Activated CD4-positive, alpha-beta T cell treated with anti-CD3 and anti-CD28 coated beads, Interleukin-2, amount 10 ng/mL, durations not matched to agents 24 days and 14 days (primary cell): ENCODE data around the gene MYL10. TPM values are rescaled to one million over a fixed set of nuclear protein-coding genes. Genes with fewer than 3 reads are reported as not detected.
"Not testable (repeated sequence)": the region's sequence is repeated elsewhere in the genome, so short reads cannot be mapped to it uniquely, and the experiment has no call there.

Experiments used
- DNase-seq: peaks from one replicate; pipeline ENCODE4 v3.0.0; 2022
- H3K27ac Mint-ChIP-seq: one replicate; pipeline ENCODE4 v1.8.0; 2022; ENCODE audit warnings: mild to moderate bottlenecking, mixed read lengths
- H3K27me3 Mint-ChIP-seq: one replicate; pipeline ENCODE4 v1.8.0; 2022; ENCODE audit warnings: mixed read lengths
- H3K36me3 Mint-ChIP-seq: one replicate; pipeline ENCODE4 v1.8.0; 2022; ENCODE audit warnings: low read depth, mild to moderate bottlenecking, mixed read lengths
- H3K4me1 Mint-ChIP-seq: one replicate; pipeline ENCODE4 v1.8.0; 2021; ENCODE audit warnings: mixed read lengths
- H3K4me3 Mint-ChIP-seq: one replicate; pipeline ENCODE4 v1.8.0; 2022; ENCODE audit warnings: mild to moderate bottlenecking, moderate library complexity, mixed read lengths
- H3K9me3 Mint-ChIP-seq: one replicate; pipeline ENCODE4 v1.8.0; 2021; ENCODE audit warnings: mixed read lengths
- intact Hi-C: fragments of 100-400 bp; cut with micrococcal nuclease; formaldehyde crosslinking; loops from one replicate; pipeline ENCODE4 v1.15.1; 2023
- total RNA-seq: library from RNA; stranded (reverse); gene quantifications from 2 replicates; pipeline ENCODE4 v1.2.3, GENCODE V29; 2022

The MYL10 gene
- total RNA-seq, 1 donor from 2014 or later: not detected

DNA sequence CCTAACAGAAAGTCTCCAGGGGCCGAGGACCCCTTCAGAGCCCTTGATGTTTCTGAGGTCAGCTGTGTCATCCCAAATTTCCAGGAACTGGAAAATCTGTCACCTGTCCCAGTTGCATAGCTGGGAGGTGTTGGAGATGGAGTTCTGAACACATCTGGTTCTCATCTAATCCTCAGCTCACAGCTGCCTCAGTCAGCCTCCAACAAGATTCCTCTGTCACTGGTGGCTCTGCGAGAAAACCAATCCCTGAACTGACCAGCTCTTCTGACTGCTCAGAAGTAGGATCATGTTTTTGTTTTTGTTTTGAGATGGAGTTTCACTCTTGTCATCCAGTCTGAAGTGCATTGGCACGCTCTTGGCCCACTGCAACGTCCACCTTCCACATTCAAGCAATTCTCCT, 37.6 kb upstream of the MYL10 start:
- H3K4me3 Mint-ChIP-seq: no peak overlapping the region

DNA sequence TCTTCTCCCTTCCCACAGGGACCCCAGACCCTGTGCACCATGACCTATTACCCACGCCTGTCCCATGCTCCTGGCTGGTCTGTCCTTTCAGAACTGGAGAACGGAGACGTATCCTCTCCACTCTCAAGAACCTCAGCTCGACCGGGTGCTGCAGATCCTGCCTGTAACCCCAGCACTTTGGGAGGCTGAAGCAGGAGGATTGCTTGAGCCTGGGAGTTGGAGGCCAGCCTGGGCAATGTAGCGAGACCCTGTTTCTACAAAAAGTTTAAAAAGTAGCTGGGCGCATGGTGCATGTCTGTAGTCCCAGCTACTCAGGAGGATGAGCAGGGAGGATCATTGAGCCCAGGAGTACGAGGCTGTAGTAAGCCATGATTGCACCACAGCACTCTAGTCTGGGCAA, 37.2 kb upstream of the MYL10 start:
- H3K9me3 Mint-ChIP-seq: peaks cover 7% of the 10 kb centered on the region
- H3K4me1 Mint-ChIP-seq: no peaks in the 10 kb centered on the region
- DNase-seq: no peak
- no peak overlapping the region for H3K27ac Mint-ChIP-seq
- intact Hi-C loops: no loop called here
- H3K4me3 Mint-ChIP-seq: no peak overlapping the region
- H3K36me3 Mint-ChIP-seq: no peaks in the 10 kb centered on the region
- no peaks in the 10 kb centered on the region for H3K27me3 Mint-ChIP-seq

More for the DNA sequence above, 37.6 kb upstream of the MYL10 start:
- intact Hi-C loops: no loop called here
- no peaks in the 10 kb centered on the region for H3K27me3 Mint-ChIP-seq
- peaks cover 7% of the 10 kb centered on the region for H3K9me3 Mint-ChIP-seq
- DNase-seq: no peak
- H3K27ac Mint-ChIP-seq: no peak overlapping the region
- no peaks in the 10 kb centered on the region for H3K4me1 Mint-ChIP-seq
- H3K36me3 Mint-ChIP-seq: no peaks in the 10 kb centered on the region

DNA sequence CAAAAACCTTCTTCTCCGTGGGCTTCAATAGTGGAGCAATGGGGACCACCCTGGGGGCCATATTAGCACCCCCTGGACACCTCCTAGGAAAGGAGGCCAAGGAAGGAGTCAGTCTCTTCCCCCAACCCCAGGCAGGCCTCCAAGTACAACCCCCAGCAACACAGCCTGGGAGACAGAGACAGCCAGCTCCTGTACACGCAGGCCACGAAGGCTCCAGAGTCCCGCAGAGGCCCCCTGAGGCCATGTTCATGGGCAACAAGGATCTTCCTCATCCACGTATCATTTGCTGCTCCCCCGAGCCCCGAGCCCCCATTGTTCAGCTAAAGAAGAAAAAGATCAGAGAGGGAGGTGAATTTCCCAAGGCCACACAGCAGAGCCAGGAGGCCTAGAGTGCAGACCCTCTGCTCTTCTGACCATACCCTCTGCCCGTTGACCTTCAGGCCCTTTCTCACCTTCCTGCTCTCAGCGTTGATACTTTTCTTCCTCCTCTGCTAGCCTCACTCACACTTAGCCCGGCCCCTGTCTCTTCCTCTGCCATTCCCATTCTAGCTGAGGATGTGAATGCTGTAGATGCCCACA, 35.9 kb upstream of the MYL10 start:
- no peak overlapping the region for H3K27ac Mint-ChIP-seq
- H3K36me3 Mint-ChIP-seq: no peaks in the 10 kb centered on the region
- no peaks in the 10 kb centered on the region for H3K4me1 Mint-ChIP-seq
- intact Hi-C loops: no loop called here
- no peak for DNase-seq
- peaks cover 7% of the 10 kb centered on the region for H3K9me3 Mint-ChIP-seq
- no peak overlapping the region for H3K4me3 Mint-ChIP-seq
- no peaks in the 10 kb centered on the region for H3K27me3 Mint-ChIP-seq

DNA sequence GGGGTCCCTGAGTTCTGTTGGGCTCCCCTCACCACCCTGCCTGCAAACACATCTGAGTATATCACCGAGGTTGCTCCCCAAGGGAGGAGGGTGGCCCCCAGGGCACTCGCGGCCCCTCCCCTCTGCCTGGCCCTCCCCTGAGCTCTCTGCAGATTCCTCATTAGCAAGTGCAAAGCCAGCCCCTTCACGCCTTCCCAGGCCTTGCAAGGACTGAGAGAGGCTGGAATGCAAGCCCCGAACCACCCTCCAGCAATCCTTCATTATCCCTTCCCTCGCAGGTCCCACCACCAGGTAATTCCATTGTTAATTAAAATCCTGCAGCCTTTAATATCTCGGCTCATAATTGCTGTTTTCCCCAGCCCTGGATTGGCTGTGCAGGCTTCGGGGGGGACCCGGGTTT, 35.3 kb upstream of the MYL10 start:
- Mint-ChIP-seq H3K9me3 (peaks cover 7% of the 10 kb centered on the region), H3K4me1 (no peaks in the 10 kb centered on the region), H3K27me3 (no peaks in the 10 kb centered on the region), H3K4me3 (no peak overlapping the region), H3K27ac (no peak overlapping the region), H3K36me3 (no peaks in the 10 kb centered on the region)
- DNase-seq: no peak
- intact Hi-C loops: no loop called here

DNA sequence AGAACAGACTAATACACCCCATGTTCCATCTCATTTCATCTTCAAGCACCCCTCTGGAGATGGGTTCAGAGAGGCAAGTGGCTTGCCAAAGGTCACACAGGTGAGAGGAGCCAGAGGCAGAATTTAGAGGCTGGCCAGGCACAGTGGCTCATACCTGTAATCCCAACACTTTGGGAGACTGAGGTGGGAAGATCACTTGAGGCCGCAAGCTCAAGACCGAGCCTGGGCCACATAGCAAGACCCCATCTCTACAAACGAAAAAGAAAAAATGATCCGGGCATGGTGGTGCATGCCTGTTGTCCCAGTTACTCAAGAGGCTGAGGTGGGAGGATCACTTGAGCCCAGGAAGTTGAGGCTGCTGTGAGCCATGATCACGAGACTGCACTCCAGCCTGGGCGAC, 34.7 kb upstream of the MYL10 start:
- Mint-ChIP-seq H3K27me3 (no peaks in the 10 kb centered on the region), H3K9me3 (peaks cover 7% of the 10 kb centered on the region), H3K4me3 (no peak overlapping the region), H3K4me1 (no peaks in the 10 kb centered on the region), H3K27ac (no peak overlapping the region), H3K36me3 (no peaks in the 10 kb centered on the region)
- intact Hi-C loops: no loop called here
- DNase-seq: no peak

DNA sequence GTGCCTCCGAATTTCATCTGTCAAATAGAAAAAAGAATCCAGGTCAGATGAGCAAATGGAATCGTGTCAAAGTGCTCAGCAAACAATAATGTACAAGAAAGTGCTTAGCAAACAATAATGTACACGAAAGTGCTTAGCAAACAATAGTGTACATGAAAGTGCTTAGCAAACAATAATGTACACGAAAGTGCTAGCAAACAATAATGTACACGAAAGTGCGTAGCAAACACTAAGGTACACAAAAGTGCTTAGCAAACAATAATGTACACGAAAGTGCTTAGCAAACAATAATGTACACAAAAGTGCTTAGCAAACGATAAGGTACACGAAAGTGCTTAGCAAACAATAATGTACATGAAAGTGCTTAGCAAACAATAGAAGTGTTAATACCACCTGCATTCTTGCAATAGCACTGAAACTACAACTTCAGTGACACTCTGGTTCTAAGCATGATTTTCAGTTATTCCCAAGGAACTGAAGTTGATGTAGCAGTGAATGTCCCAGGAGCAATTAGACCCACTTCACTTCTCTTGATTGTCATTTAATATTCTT, 33.4 kb upstream of the MYL10 start:
- no peak overlapping the region for H3K27ac Mint-ChIP-seq
- peaks cover 7% of the 10 kb centered on the region for H3K9me3 Mint-ChIP-seq
- DNase-seq: no peak
- no peaks in the 10 kb centered on the region for H3K36me3 Mint-ChIP-seq
- no peaks in the 10 kb centered on the region for H3K27me3 Mint-ChIP-seq
- no peaks in the 10 kb centered on the region for H3K4me1 Mint-ChIP-seq
- H3K4me3 Mint-ChIP-seq: no peak overlapping the region
- intact Hi-C loops: no loop called here

DNA sequence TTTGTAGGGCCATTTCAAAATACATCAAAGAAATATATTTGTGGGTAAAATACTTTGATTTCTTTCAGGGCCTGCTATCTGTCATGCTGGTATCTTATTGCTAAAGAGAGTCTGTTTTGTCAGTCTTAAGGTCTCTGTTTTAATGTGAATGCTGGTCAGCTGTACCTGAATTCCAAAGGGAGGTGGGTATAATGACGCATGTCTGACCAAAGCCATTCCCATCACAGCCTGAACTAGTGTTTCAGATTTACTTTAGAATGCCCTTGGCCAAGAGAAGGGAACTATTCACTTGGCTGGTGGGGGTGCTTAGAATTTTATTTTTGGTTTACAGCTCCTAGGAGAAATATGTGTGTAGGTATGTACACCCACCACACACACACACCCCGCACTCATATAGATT, 30.6 kb upstream of the MYL10 start:
- no peaks in the 10 kb centered on the region for H3K4me1 Mint-ChIP-seq
- H3K27me3 Mint-ChIP-seq: no peaks in the 10 kb centered on the region
- DNase-seq: no peak
- intact Hi-C loops: no loop called here
- no peak overlapping the region for H3K4me3 Mint-ChIP-seq
- no peaks in the 10 kb centered on the region for H3K36me3 Mint-ChIP-seq
- no peak overlapping the region for H3K27ac Mint-ChIP-seq
- peaks cover 7% of the 10 kb centered on the region for H3K9me3 Mint-ChIP-seq

DNA sequence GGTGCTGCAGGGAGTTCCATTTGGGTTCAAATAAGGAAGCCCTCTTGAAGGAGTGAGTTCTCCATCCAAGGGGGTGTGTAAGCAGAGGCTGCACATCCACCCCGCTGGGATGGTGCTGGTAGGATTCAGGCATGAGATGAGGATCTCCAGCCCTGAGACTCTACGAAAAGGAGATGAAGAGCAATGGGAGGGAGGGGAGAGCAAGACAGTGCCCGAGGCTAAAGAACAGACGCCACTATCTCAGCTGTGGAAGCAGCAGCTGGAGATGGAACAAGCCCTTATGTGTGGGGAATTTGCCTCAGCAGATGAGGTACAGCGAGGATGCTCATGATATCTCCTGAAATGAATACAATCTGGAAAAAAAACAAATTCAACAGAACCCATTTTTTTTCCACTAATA, 28.1 kb upstream of the MYL10 start:
- Mint-ChIP-seq H3K27me3 (peaks cover 6% of the 10 kb centered on the region), H3K36me3 (no peaks in the 10 kb centered on the region), H3K4me3 (no peak overlapping the region), H3K9me3 (peaks cover 2% of the 10 kb centered on the region), H3K4me1 (no peaks in the 10 kb centered on the region), H3K27ac (no peak overlapping the region)
- no peak for DNase-seq
- intact Hi-C loops: no loop called here

DNA sequence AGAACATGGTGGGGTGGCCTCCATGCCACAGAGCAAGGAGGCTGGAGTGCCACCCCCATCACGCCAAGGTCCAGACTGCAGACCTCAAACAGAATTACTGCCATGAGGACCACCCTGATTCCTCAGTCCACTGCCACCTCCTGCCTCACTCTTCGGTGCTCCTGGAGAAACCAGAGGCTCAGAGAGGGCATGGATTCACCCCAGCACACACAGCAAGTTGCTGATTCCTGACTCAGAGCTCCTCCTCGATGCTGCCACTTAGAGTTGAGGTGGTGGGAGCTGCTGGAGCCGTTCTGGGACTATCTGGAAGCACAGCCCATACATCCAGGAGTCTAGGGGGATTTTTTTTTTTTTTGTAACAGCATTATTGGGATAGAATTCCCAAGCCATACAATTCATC, 22.0 kb upstream of the MYL10 start:
- no peak overlapping the region for H3K4me3 Mint-ChIP-seq
- H3K9me3 Mint-ChIP-seq: no peaks in the 10 kb centered on the region
- H3K36me3 Mint-ChIP-seq: no peaks in the 10 kb centered on the region
- DNase-seq: no peak
- peaks cover 8% of the 10 kb centered on the region for H3K27me3 Mint-ChIP-seq
- no peaks in the 10 kb centered on the region for H3K4me1 Mint-ChIP-seq
- intact Hi-C loops: no loop called here
- H3K27ac Mint-ChIP-seq: no peak overlapping the region

DNA sequence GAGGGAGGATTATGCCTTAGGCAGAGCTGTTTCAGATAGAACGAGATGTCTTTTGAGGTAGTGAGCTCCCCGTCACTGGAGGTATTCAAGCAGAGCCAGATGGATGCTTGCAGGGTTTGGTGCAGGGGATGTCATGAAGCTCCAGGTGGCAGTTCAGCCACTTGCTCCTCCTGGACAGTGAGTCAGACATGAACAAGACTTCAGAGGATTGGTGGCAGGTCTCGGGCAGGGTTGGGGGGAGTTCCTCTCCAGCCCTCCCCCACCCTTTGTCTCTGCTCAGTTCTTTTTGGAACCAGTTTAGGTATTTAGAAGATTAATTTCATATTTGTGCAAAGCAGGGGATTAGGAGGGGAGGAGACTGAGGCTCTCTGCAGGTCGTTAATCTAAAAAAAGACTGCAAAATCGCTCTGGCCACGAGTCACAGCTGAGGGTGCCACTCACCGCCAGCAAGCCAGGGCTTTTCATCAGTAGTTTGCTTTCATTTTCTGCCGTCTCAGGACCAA, 21.5 kb upstream of the MYL10 start:
- DNase-seq: no peak
- Mint-ChIP-seq H3K27ac (no peak overlapping the region), H3K4me3 (no peak overlapping the region), H3K9me3 (no peaks in the 10 kb centered on the region), H3K27me3 (peaks cover 8% of the 10 kb centered on the region), H3K36me3 (no peaks in the 10 kb centered on the region), H3K4me1 (no peaks in the 10 kb centered on the region)
- intact Hi-C loops: no loop called here

DNA sequence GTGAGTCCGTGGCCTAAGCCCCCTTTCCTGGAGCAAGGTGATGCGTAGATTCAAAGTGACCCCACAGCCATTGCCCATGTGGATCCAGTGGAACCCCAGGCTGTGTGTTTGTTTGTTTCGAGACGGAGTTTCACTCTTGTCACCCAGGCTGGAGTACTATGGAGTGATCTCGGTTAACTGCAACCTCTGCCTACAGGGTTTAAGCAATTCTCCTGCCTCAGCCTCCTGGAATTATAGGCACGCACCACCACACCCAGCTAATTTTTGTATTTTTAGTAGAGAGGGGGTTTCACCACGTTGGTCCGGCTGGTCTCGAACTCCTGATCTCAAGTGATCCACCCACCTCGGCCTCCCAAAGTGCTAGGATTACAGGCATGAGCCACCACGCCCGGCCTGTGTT, 18.8 kb upstream of the MYL10 start:
- DNase-seq, H3K9me3 Mint-ChIP-seq, H3K4me1 Mint-ChIP-seq, intact Hi-C loops, H3K4me3 Mint-ChIP-seq, H3K27ac Mint-ChIP-seq, H3K27me3 Mint-ChIP-seq, H3K36me3 Mint-ChIP-seq: not testable (repeated sequence)

DNA sequence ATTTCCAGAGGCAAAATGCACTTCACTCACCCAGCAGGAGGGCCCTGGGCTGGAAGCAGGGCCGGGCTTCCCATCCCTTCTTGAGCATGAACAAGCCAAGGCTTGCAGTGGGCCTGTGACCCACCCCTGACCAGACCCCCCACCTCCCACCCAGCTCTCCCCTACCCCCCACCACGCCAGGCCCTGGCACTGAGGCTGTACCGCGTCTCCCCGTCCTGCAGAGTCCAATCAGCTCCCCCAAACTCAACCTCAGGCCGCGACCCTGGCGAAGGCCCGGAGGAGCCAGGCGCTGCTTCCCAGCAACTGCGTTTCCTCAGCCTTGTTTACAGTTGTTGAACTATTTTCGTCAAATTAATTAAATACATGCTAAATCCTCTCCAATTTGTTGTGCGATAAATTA, 16.9 kb upstream of the MYL10 start:
- no peak for DNase-seq
- Mint-ChIP-seq H3K4me1 (no peaks in the 10 kb centered on the region), H3K27ac (no peak overlapping the region), H3K36me3 (no peaks in the 10 kb centered on the region), H3K9me3 (no peaks in the 10 kb centered on the region), H3K4me3 (no peak overlapping the region), H3K27me3 (no peaks in the 10 kb centered on the region)
- intact Hi-C loops: no loop called here

DNA sequence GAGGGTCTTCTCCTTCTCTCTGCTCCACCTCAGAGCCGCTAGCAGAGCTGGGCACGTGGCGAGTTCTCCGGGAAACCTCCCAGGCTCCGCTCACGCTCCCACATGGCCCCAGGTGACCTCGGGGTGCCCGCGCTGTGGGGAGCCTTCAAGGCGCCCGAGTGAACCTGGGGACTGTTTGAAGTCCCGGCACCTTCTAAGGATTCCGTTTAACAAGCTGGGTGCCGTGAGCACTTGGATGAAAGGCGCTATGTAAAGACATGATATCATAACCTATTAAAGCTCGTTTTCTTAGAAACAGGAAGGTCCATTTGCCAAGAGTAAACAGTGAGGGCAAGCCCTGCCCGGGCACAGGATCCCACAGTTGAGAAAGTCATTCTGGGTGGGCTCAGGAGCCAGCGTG, 15.8 kb upstream of the MYL10 start:
- no peak for DNase-seq
- intact Hi-C loops: no loop called here
- no peaks in the 10 kb centered on the region for H3K27me3 Mint-ChIP-seq
- H3K4me1 Mint-ChIP-seq: no peaks in the 10 kb centered on the region
- H3K27ac Mint-ChIP-seq: no peak overlapping the region
- H3K36me3 Mint-ChIP-seq: no peaks in the 10 kb centered on the region
- H3K9me3 Mint-ChIP-seq: no peaks in the 10 kb centered on the region
- H3K4me3 Mint-ChIP-seq: no peak overlapping the region

DNA sequence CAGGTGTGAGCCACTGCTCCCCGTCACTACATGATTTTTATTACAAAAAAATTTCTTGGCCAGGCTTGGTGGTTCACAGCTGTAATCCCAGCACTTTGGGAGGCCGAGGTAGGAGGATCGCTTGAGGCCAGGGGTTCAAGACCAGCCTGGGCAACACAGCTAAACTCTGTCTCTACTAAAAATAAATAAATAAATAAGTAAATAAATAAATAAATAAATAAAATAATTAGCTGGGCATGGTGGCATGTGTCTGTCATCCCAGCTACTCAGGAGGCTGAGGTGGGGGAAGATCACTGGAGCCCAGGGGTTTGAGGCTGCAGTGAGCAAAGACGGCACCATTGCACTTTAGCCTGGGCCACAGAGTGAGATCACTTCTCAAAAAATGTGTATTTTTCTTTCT, 10.0 kb upstream of the MYL10 start:
- H3K4me1 Mint-ChIP-seq, H3K4me3 Mint-ChIP-seq, H3K27ac Mint-ChIP-seq, H3K36me3 Mint-ChIP-seq, DNase-seq, H3K27me3 Mint-ChIP-seq, H3K9me3 Mint-ChIP-seq, intact Hi-C loops: not testable (repeated sequence)
